WERI-Rb-1 (cell line): ENCODE results near the gene ITGA11.

Source experiments
- DNase-seq: peaks from one replicate; pipeline ENCODE4 v3.0.0-alpha.2; 2020
- H3K27ac ChIP-seq: fragments of 250-450 bp; sonication (Bioruptor Pico); 2 replicates; pipeline ENCODE4 v1.5.1; 2020; ENCODE audit warnings: mild to moderate bottlenecking, moderate library complexity
- H3K27me3 ChIP-seq: fragments of 250-450 bp; sonication (Bioruptor Pico); 2 replicates; pipeline ENCODE4 v1.5.1; 2021; ENCODE audit warnings: mild to moderate bottlenecking, low read depth, moderate library complexity; ENCODE audit not compliant: insufficient read depth, severe bottlenecking
- H3K36me3 ChIP-seq: fragments of 250-450 bp; sonication (Bioruptor Pico); 2 replicates; pipeline ENCODE4 v1.5.1; 2020; ENCODE audit warnings: mild to moderate bottlenecking, moderate library complexity
- H3K4me3 ChIP-seq: 2 replicates; pipeline ENCODE4 v1.5.1; 2011; ENCODE audit warnings: low read depth, mild to moderate bottlenecking, control low read depth, low read length
- H3K9me3 ChIP-seq: fragments of 250-450 bp; sonication (Bioruptor Pico); 2 replicates; pipeline ENCODE4 v1.5.1; 2021; ENCODE audit warnings: mild to moderate bottlenecking, moderate library complexity; ENCODE audit not compliant: severe bottlenecking
- CTCF ChIP-seq: IDR thresholded peaks from 2 replicates; pipeline ENCODE4 v1.5.1; 2011; ENCODE audit warnings: low read depth, mild to moderate bottlenecking, control low read depth, inconsistent platforms, low read length

Gene ITGA11

GRCh38 chr15:68407141-68407885 is 24.6 kb downstream of the ITGA11 start:
- no peak for DNase-seq

DNA sequence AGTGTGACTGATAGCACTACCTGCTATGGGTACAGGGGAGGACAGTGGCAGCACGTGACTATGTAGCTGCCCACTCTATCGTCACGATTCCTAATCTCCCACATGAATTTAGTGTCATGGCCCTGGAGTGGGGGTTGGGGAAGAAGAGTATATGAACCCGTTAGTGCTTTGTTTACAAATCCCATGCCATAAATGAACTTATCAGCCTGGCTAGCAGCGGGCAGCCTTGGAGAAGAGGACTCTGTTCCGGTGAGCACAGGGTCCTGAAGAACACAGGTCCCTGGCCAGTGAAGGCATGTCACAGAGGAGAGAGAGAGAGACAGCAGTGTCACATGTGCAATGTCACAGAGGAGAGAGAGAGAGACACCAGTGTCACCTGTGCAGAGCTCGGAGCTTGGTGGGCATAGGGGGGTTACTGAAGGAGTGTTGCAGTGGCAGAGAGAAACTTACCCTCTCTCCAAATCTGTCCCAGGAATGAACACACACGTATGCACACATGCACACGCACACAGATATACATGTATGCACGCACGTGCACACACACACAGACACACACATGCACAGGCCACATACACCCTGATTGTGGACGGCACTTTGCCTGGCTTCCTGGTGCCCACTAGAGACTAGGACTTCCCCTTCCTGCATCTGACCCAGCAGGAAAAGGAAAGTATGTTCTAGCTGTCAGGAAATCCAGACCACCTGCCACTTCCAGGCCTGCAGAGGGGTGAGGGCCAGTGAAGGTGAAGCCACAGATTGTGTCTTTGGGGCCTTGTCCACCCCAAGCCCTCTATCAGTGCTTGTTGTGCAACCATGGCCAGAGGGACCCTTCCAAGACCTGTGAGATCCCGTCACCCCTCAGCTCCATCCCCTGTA is 26.3 kb downstream of the ITGA11 start:
- Histone ChIP-seq H3K27me3 (no peaks in the 10 kb centered on the region), H3K36me3 (no peaks in the 10 kb centered on the region), H3K4me3 (no peak overlapping the region), H3K27ac (no peak overlapping the region), H3K9me3 (no peaks in the 10 kb centered on the region)
- TF ChIP-seq CTCF, result no peak
- DNase-seq, result no peak

More at GRCh38 chr15:68407141-68407885, 24.6 kb downstream of the ITGA11 start:
- H3K36me3 ChIP-seq, result no peaks in the 10 kb centered on the region
- no peak overlapping the region for H3K27ac ChIP-seq
- no peaks in the 10 kb centered on the region for H3K27me3 ChIP-seq
- H3K4me3 ChIP-seq, result no peak overlapping the region
- no peaks in the 10 kb centered on the region for H3K9me3 ChIP-seq
- no peak for TF ChIP-seq CTCF

- no peaks in the 10 kb centered on the region for H3K36me3 ChIP-seq
- H3K9me3 ChIP-seq, result no peaks in the 10 kb centered on the region
- no peaks in the 10 kb centered on the region for H3K27me3 ChIP-seq
- TF ChIP-seq CTCF, result no peak
- no peak overlapping the region for H3K27ac ChIP-seq
- no peak overlapping the region for H3K4me3 ChIP-seq
- no peak for DNase-seq
Observed at GRCh38 chr15:68404056-68404798, 27.7 kb downstream of the ITGA11 start.

DNA sequence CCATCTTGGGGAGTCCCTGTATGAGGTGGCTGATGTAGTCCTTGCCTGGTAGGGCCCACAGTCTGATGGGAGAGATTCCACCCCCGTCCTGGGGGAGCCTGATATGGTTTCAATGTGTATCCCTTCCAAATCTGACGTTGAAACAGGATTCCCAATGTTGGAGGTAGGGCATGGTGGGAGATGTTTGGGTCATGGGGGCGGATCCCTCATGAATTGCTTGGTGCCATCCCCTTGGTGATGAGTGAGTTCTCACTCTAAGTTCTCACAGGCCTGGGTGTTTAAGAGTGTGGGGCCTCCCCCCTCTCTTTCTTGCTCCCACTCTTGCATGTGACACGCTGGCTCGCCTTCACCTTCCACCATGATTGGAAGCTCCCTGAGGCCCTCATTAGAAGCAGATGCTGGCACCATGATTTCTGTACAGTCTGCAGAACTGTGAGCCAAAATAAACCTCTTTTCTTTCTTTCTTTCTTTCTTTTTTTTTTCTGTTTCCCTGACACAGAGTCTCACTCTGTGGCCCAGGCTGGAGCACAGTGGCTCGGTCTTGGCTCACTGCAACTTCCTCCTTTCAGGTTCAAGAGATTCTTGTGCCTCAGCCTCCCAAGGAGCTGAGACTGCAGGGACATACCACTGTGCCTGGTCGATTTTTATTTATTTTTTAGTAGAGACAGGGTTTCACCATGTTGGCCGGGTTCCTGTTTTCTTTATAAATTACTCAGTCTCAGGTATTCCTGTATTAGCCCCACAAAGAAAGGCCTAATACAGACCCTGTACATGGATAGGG is 28.6 kb downstream of the ITGA11 start:
- no peaks in the 10 kb centered on the region for H3K9me3 ChIP-seq
- no peaks in the 10 kb centered on the region for H3K36me3 ChIP-seq
- DNase-seq, result no peak
- H3K4me3 ChIP-seq, result no peak overlapping the region
- H3K27ac ChIP-seq, result no peak overlapping the region
- TF ChIP-seq CTCF, result no peak
- H3K27me3 ChIP-seq, result no peaks in the 10 kb centered on the region

- H3K4me3 ChIP-seq, result no peak overlapping the region
- TF ChIP-seq CTCF, result no peak
- H3K27me3 ChIP-seq, result no peaks in the 10 kb centered on the region
- H3K9me3 ChIP-seq, result no peaks in the 10 kb centered on the region
- H3K36me3 ChIP-seq, result no peaks in the 10 kb centered on the region
- H3K27ac ChIP-seq, result no peak overlapping the region
- no peak for DNase-seq
Observed at GRCh38 chr15:68402432-68403160, 29.4 kb downstream of the ITGA11 start.
